NCI-H1694 treated with DMSO at 0.1 percent for 48 hours (cell line): Measurements from ENCODE around the gene ZNF860.
"Not testable (repeated sequence)": the region's sequence is repeated elsewhere in the genome, so short reads cannot be mapped to it uniquely, and the experiment has no call there.

Experiments used
- DNase-seq: peaks from one replicate; lab custom pipeline; 2025; lab: John Stamatoyannopoulos, UW

Gene ZNF860

GRCh38 chr3:31996195-31996594 is 14.6 kb downstream of the ZNF860 start:
- no peak for DNase-seq

GRCh38 chr3:31997500-31997899 is 15.9 kb downstream of the ZNF860 start:
- no peak for DNase-seq

GRCh38 chr3:31999907-32000439 is 18.4 kb downstream of the ZNF860 start:
- DNase-seq: no peak

- DNase-seq: no peak
These were observed 19.3 kb downstream of the ZNF860 start for GRCh38 chr3:32000877-32001276.

GRCh38 chr3:32002561-32003368 is 21.2 kb downstream of the ZNF860 start:
- DNase-seq: no peak

- no peak for DNase-seq
These were observed 21.8 kb downstream of the ZNF860 start for GRCh38 chr3:32003380-32003779.

GRCh38 chr3:32004113-32004765 is 22.7 kb downstream of the ZNF860 start:
- DNase-seq: no peak

- DNase-seq: no peak
These were observed 27.6 kb downstream of the ZNF860 start for GRCh38 chr3:32009101-32009500.

GRCh38 chr3:32009957-32010356 is 28.4 kb downstream of the ZNF860 start:
- no peak for DNase-seq

- DNase-seq: not testable (repeated sequence)
These were observed 29.1 kb downstream of the ZNF860 start for GRCh38 chr3:32010699-32011098.

GRCh38 chr3:32015638-32016037 is 34.1 kb downstream of the ZNF860 start:
- not testable (repeated sequence) for DNase-seq

- no peak for DNase-seq
These were observed 35.7 kb downstream of the ZNF860 start for GRCh38 chr3:32017286-32017685.

GRCh38 chr3:32018757-32019564 is 37.4 kb downstream of the ZNF860 start:
- peak; percentile 22 for DNase-seq

- DNase-seq: no peak
These were observed 39.6 kb downstream of the ZNF860 start for GRCh38 chr3:32021155-32021554.

GRCh38 chr3:32021748-32022147 is 40.2 kb downstream of the ZNF860 start:
- no peak for DNase-seq

GRCh38 chr3:32022947-32023346 is 41.4 kb downstream of the ZNF860 start:
- no peak for DNase-seq

- no peak for DNase-seq
These were observed 45.0 kb downstream of the ZNF860 start for GRCh38 chr3:32026593-32026992.

- DNase-seq: no peak
These were observed 56.4 kb downstream of the ZNF860 start for GRCh38 chr3:32037932-32038267.

GRCh38 chr3:32041316-32041715 is 59.8 kb downstream of the ZNF860 start:
- DNase-seq: no peak
